K562 (cell line): ENCODE data around the gene UBE2N. TPM values are rescaled to one million over a fixed set of nuclear protein-coding genes. Genes with fewer than 3 reads are reported as not detected.

Experiments
- ATAC-seq: fragments of 200-7000 bp; cut with Tn5 transposase; 3 replicates; pipeline ENCODE4 v1.9.1; 2020; ENCODE audit warnings: moderate library complexity
- BruUV-seq: library from RNA; stranded (reverse); fragments of 400-500 nt; replicated peaks from 2 replicates; lab custom pipeline; 2021; lab: Mats Ljungman, UMichigan
- CTCF ChIA-PET: fragments of 300-600 bp; formaldehyde crosslinking; extraction: SDS; loops from one replicate; lab custom pipeline; 2021; ENCODE audit warnings: low intra/inter-chr PET ratio; lab: Yijun Ruan, JAX
- POLR2A ChIA-PET: fragments of 300-600, 350-650 bp; sonication (Branson Sonifier 250); formaldehyde crosslinking; extraction: SDS; loops from one replicate; lab custom pipeline; 2021; ENCODE audit warnings: antibody characterized with exemption, inconsistent platforms; lab: Yijun Ruan, JAX
- DNase-seq, 4 experiments: peaks; one replicate each; pipeline versions ENCODE4 v3.0.0 to v3.0.0-alpha.2; 2011 to 2018; ENCODE audit warnings: low spot score in 3 of 4, mixed read lengths in 3 of 4; ENCODE audit errors: extremely low read depth in 1 of 4
- FAIRE-seq: peaks from 2 replicates; lab custom pipeline; 2011; peaks lifted over from hg19 to GRCh38; lab: Jason Lieb, UNC
- H2AFZ ChIP-seq: 2 replicates; pipeline ENCODE4 v1.6.0; 2011; ENCODE audit warnings: low read depth, low read length, control low read depth, inconsistent platforms
- H3K27ac ChIP-seq: fragments of 200-600 bp; 3 replicates; pipeline ENCODE4 v1.8.0; 2011; ENCODE audit warnings: low read depth, mild to moderate bottlenecking, control low read depth, inconsistent platforms, low read length, moderate library complexity, mixed read lengths; ENCODE audit errors: extremely low read depth
- H3K27me3 ChIP-seq, 2 experiments: fragments of 300-600 bp in 1 of 2; 2 replicates in 1 of 2; 3 replicates in 1 of 2; pipeline versions ENCODE4 v1.6.0 to v1.8.0; 2011; ENCODE audit warnings: inconsistent platforms in 2 of 2, low read length in 2 of 2, mild to moderate bottlenecking in 1 of 2, mixed read lengths in 1 of 2, moderate library complexity in 1 of 2; ENCODE audit not compliant: control insufficient read depth in 2 of 2, insufficient read depth in 2 of 2
- H3K36me3 ChIP-seq: fragments of 300-600 bp; 3 replicates; pipeline ENCODE4 v1.8.0; 2011; ENCODE audit warnings: mild to moderate bottlenecking, low read length, inconsistent platforms; ENCODE audit not compliant: control insufficient read depth, insufficient read depth
- H3K4me1 ChIP-seq, 2 experiments: fragments of 200-600 bp in 1 of 2; replicated peaks in 1 of 2; 2 replicates in 1 of 2; 3 replicates in 1 of 2; pipeline versions ENCODE4 v1.5.1 to v1.8.0; 2011; ENCODE audit warnings: inconsistent platforms in 2 of 2, low read length in 2 of 2, mild to moderate bottlenecking in 1 of 2, mixed read lengths in 1 of 2, moderate library complexity in 1 of 2; ENCODE audit not compliant: control insufficient read depth in 2 of 2, insufficient read depth in 2 of 2
- H3K4me2 ChIP-seq: 2 replicates; pipeline ENCODE4 v1.6.1; 2011; ENCODE audit warnings: low read length, control low read depth, inconsistent platforms, mixed read lengths; ENCODE audit not compliant: insufficient read depth
- H3K4me3 ChIP-seq: fragments of 200-600 bp; sonication (generic), shearing (Covaris generic); 2 replicates; pipeline ENCODE4 v1.5.1; 2016; ENCODE audit warnings: control low read depth, inconsistent platforms
- H3K79me2 ChIP-seq: fragments of 200-600 bp; 3 replicates; pipeline ENCODE4 v1.8.0; 2011; ENCODE audit warnings: low read length, inconsistent platforms; ENCODE audit not compliant: control insufficient read depth, insufficient read depth
- H3K9ac ChIP-seq, 2 experiments: 2 replicates each; pipeline versions ENCODE4 v1.6.0 to v1.6.1; 2011; ENCODE audit warnings: low read depth in 2 of 2, low read length in 2 of 2, control low read depth in 1 of 2, inconsistent platforms in 1 of 2, mild to moderate bottlenecking in 1 of 2, mixed read lengths in 1 of 2; ENCODE audit not compliant: insufficient read depth in 1 of 2
- H3K9me1 ChIP-seq: one replicate; pipeline ENCODE4 v1.6.0; 2011; ENCODE audit warnings: inconsistent platforms, mild to moderate bottlenecking, low read length, moderate library complexity; ENCODE audit not compliant: control insufficient read depth, insufficient read depth
- H3K9me3 ChIP-seq: replicated peaks from 2 replicates; pipeline ENCODE4 v1.5.1; 2011; ENCODE audit warnings: low read depth, low read length, inconsistent platforms; ENCODE audit not compliant: control insufficient read depth, insufficient read depth
- H4K20me1 ChIP-seq: replicated peaks from 2 replicates; pipeline ENCODE4 v1.6.1; 2011; ENCODE audit warnings: low read length, inconsistent platforms, mixed read lengths; ENCODE audit not compliant: control insufficient read depth, insufficient read depth
- BRF1 ChIP-seq: IDR thresholded peaks from 3 replicates; pipeline ENCODE4 v1.6.1; 2011; ENCODE audit warnings: borderline replicate concordance, mild to moderate bottlenecking; ENCODE audit not compliant: insufficient read length; ENCODE audit errors: extremely low read depth
- CBX1 ChIP-seq: sonication (generic); IDR thresholded peaks from 2 replicates; pipeline ENCODE4 v1.6.1; 2016; ENCODE audit warnings: antibody characterized with exemption, low read depth, mild to moderate bottlenecking
- ETV6 ChIP-seq, 3 experiments: fragments of 150-350 bp in 1 of 3; sonication (generic) in 1 of 3; formaldehyde crosslinking in 1 of 3; IDR thresholded peaks; 2 replicates each; pipeline versions ENCODE4 v1.6.1 to v1.8.0; 2014 to 2022; ENCODE audit warnings: borderline replicate concordance in 2 of 3, low read depth in 2 of 3, antibody characterized with exemption in 1 of 3, low read length in 1 of 3, mild to moderate bottlenecking in 1 of 3, missing genetic modification reagents in 1 of 3
- KDM1A ChIP-seq, 2 experiments: fragments of 450-650 bp; IDR thresholded peaks; 2 replicates each; pipeline ENCODE4 v1.6.1; 2016; ENCODE audit warnings: mild to moderate bottlenecking in 2 of 2
- MAFG ChIP-seq: fragments of 450-650 bp; conservative IDR thresholded peaks from 2 replicates; pipeline ENCODE4 v1.6.1; 2016; ENCODE audit warnings: missing genetic modification characterization, missing compliant biosample characterization
- MTA1 ChIP-seq: fragments of 450-650 bp; IDR thresholded peaks from 2 replicates; pipeline ENCODE4 v1.6.1; 2017; ENCODE audit warnings: borderline replicate concordance
- NBN ChIP-seq: fragments of 450-650 bp; IDR thresholded peaks from 2 replicates; pipeline ENCODE4 v1.6.1; 2016; ENCODE audit warnings: low read depth, mild to moderate bottlenecking
- SLC30A9 ChIP-seq: fragments of 250-450 bp; sonication (Bioruptor Pico); IDR thresholded peaks from 2 replicates; pipeline ENCODE4 v1.8.0; 2022; ENCODE audit warnings: mild to moderate bottlenecking, moderate library complexity
- SMAD2 ChIP-seq: fragments of 150-350 bp; IDR thresholded peaks from 2 replicates; pipeline ENCODE4 v1.6.1; 2014; ENCODE audit warnings: low read depth, mild to moderate bottlenecking, low read length
- SMARCB1 ChIP-seq: IDR thresholded peaks from 2 replicates; pipeline ENCODE4 v1.6.1; 2011; ENCODE audit warnings: improper control_type of control experiment, low read depth; ENCODE audit not compliant: insufficient read length
- TARDBP ChIP-seq: fragments of 450-650 bp; IDR thresholded peaks from 2 replicates; pipeline ENCODE4 v1.6.1; 2016
- U2AF2 ChIP-seq: fragments of 200-400 bp; formaldehyde crosslinking; optimal IDR thresholded peaks from 2 replicates; pipeline ENCODE3; 2017; ENCODE audit warnings: low read depth, mild to moderate bottlenecking, low read length
- XRCC5 ChIP-seq: fragments of 200-400 bp; formaldehyde crosslinking; IDR thresholded peaks from 2 replicates; pipeline ENCODE4 v1.6.1; 2017; ENCODE audit warnings: low read depth, mild to moderate bottlenecking, low read length
- ZFPM2 ChIP-seq: fragments of 250-450 bp; sonication (Bioruptor Pico); IDR thresholded peaks from 2 replicates; pipeline ENCODE4 v1.5.1; 2022; ENCODE audit warnings: mild to moderate bottlenecking
- ZNF253 ChIP-seq: fragments of 250-450 bp; sonication (Bioruptor Pico); conservative IDR thresholded peaks from 2 replicates; pipeline ENCODE4 v1.6.1; 2021; ENCODE audit warnings: mild to moderate bottlenecking
- ZNF395 ChIP-seq: fragments of 200-800 bp; sonication (Bioruptor generic); IDR thresholded peaks from 2 replicates; pipeline ENCODE4 v1.6.1; 2017; ENCODE audit warnings: missing genetic modification characterization, missing compliant biosample characterization
- ZNF696 ChIP-seq: fragments of 250-450 bp; sonication (Bioruptor Pico); conservative IDR thresholded peaks from 2 replicates; pipeline ENCODE4 v1.4.0; 2020; ENCODE audit warnings: mild to moderate bottlenecking, moderate library complexity
- WGBS: fragments of 100-300 bp; shearing (Covaris generic); methylation state at CpG from one replicate; pipeline ENCODE4 v1.1.6; 2016; ENCODE audit warnings: low coverage, mixed read lengths; ENCODE audit not compliant: insufficient coverage; ENCODE audit errors: missing lambda C conversion rate; 5-methylcytosine and 5-hydroxymethylcytosine counted together
- in situ Hi-C: fragments of 300-500 bp; cut with MboI; formaldehyde crosslinking; loops from 4 replicates; pipeline ENCODE4 v1.15.0; 2018; ENCODE audit warnings: inconsistent platforms, mixed read lengths
- intact Hi-C: fragments of 100-400 bp; cut with micrococcal nuclease; formaldehyde crosslinking; loops from 2 replicates; pipeline ENCODE4 v1.14.2; 2022
- polyA plus RNA-seq, 8 experiments: library from polyadenylated mRNA; depleted of rRNA in 4 of 8; stranded (reverse) in 5 of 8; unstranded in 3 of 8; fragments of >200 nt; fragmentation: Nextera tagmentation in 2 of 8; fragmentation: Illumina TruSeq in 1 of 8; extraction: Ambion mirVana in 2 of 8; extraction: Trizol in 1 of 8; gene quantifications; 2 replicates each; pipeline versions ENCODE4 v1.2.1 to v1.2.3, GENCODE V29; 2011 to 2014; ENCODE audit warnings: inconsistent platforms in 1 of 8, missing spikeins in 1 of 8
- total RNA-seq, 7 experiments: library from RNA; depleted of rRNA in 6 of 7; stranded (reverse); fragments of >200 nt in 6 of 7; fragmentation: Illumina TruSeq in 2 of 7; extraction: Trizol in 2 of 7; gene quantifications; 2 replicates each; pipeline versions ENCODE4 v1.2.1 to v1.2.3, GENCODE V29; 2011 to 2021; ENCODE audit warnings: low replicate concordance in 1 of 7

The UBE2N gene
- total and polyA plus RNA-seq, 9 of the 15 experiments (the other 6 are each of a cell fraction or from before 2014, with no cell fraction given): 189 to 826 (median 260) TPM

GRCh38 chr12:93467351-93468007 is 25.7 kb upstream of the UBE2N start, which contains the start of gene MRPL42 (continued):
- TF ChIP-seq SLC30A9 (CRISPR knock-in tag): no peak

GRCh38 chr12:93466625-93467350 is 25.0 kb upstream of the UBE2N start:
- WGBS: 69% methylated on average over 8 of the region's 9 CpGs
- Histone ChIP-seq H3K79me2 (peaks cover 43% of the 10 kb centered on the region), H3K9me1 (no peaks in the 10 kb centered on the region), H2AFZ (peak overlapping the region; percentile 99), H4K20me1 (no peaks in the 10 kb centered on the region), H3K4me2 (peak overlapping the region; percentile 97; the same call in 1 of the 2 replicates), H3K4me1 (peaks cover 3 to 4% of the 10 kb centered on the region in 2 experiments; a peak in 2 of 5 replicates), H3K27ac (no peak overlapping the region), H3K4me3 (peak overlapping the region; percentile 71; the same call in 1 of the 2 replicates), H3K36me3 (peaks cover 25% of the 10 kb centered on the region), H3K27me3 (no peaks in the 10 kb centered on the region), H3K9ac (peak overlapping the region; percentile 93 to 99), H3K9me3 (no peaks in the 10 kb centered on the region)
- in situ Hi-C loops: no loop called here
- ChIA-PET POLR2A (interaction anchor here (0.7 to 1.5 kb wide), 4 partner anchors 10 to 29 kb away, joined by 3 to 6 read pairs (median 4); no protein-coding TSS in a partner anchor), CTCF (no interaction called here)
- intact Hi-C loops: no loop called here
- BruUV-seq: no TSS peak
- no peak for DNase-seq
- peak; percentile 37 for ATAC-seq
- no peak for FAIRE-seq
- TF ChIP-seq ETV6 (IDR thresholded peaks at IDR 0.05; ENCODE audit: borderline replicate concordance in 1 of 2, low read depth in 2 of 2, low read length in 1 of 2): no peak
- no peak for TF ChIP-seq ETV6 (CRISPR knock-in tag; IDR thresholded peaks at IDR 0.05; ENCODE audit: borderline replicate concordance)
- TF ChIP-seq NBN: no peak
- TF ChIP-seq CBX1: 0 out of 2 replicates have a peak, but pooled peaks have one; percentile 5
- no peak for TF ChIP-seq MTA1
- TF ChIP-seq BRF1: no peak
- no peak for TF ChIP-seq ZNF395
- no peak for TF ChIP-seq MAFG (tag)
- TF ChIP-seq ZNF696 (CRISPR knock-in tag): no peak
- TF ChIP-seq XRCC5: no peak
- TF ChIP-seq U2AF2: no peak
- TF ChIP-seq ZFPM2 (CRISPR knock-in tag): no peak
- TF ChIP-seq ZNF253 (CRISPR knock-in tag): no peak
- peak in 1 of 2 experiments; percentile 20; a peak in 1 of 4 replicates for TF ChIP-seq KDM1A (IDR thresholded peaks at IDR 0.05)
- TF ChIP-seq SMAD2: no peak
- no peak for TF ChIP-seq SMARCB1
- TF ChIP-seq TARDBP: no peak
